Central memory CD4-positive, alpha-beta T cell (primary cell): ENCODE measurements around the gene CHMP2A.
"Not testable (repeated sequence)": the region's sequence is repeated elsewhere in the genome, so short reads cannot be mapped to it uniquely, and the experiment has no call there.

Experiments used
- DNase-seq: peaks from one replicate; pipeline ENCODE4 v3.0.0; 2022

The CHMP2A gene

GRCh38 chr19:58510084-58510862 lies 44.6 kb downstream of the CHMP2A start:
- DNase-seq: no peak

DNA sequence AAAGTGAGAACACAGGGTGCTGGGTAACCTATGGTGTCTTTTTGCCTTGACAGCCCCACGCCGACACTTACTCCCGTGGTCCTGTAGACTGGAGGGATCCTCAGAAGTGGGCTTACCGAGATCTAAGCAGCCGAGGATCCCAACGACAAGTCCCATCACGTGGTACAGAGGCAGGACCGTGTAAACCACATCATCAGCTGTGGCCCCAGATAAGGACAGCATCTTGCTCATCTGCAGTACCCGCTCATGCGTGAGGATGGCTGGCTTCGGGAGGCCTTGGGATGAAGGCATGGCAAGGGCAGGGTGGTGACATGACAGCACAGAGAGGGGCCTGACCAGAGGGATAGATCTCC lies 45.2 kb downstream of the CHMP2A start:
- no peak for DNase-seq

DNA sequence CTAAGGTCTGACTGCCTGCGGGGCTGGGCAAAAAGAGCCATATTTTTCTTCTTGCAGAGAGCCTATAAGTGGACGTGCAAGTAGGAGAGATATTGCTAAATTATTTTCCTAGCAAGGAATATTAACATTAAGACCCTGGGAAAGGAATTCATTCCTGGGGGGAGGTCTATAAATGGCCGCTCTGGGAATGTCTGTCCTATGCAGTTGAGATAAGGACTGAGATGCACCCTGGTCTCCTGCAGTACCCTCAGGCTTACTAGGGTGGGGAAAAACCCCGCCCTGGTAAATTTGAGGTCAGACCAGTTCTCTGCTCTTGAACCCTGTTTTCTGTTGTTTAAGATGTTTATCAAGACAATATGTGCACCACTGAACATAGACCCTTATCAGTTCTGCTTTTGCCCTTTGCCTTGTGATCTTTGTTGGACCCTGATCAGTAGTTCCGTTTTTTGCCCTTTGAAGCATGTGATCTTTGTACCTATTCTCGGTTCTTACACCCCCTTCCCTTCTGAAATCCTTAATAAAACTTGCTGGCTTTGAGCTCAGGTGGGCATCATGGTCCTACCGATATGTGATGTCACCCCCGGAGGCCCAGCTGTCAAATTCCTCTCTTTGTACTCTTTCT lies 47.2 kb downstream of the CHMP2A start:
- DNase-seq: not testable (repeated sequence)
